K562 (cell line): ENCODE results near the gene RNF41. TPM values are rescaled to one million over a fixed set of nuclear protein-coding genes. Genes with fewer than 3 reads are reported as not detected.

Source experiments
- CBX2 ChIP-seq: fragments of 200-600 bp; sonication (generic); IDR thresholded peaks from one replicate; pipeline ENCODE4 v1.6.1; 2012; ENCODE audit warnings: mild to moderate bottlenecking, low read length, inconsistent platforms; ENCODE audit not compliant: insufficient read depth, poor library complexity, severe bottlenecking
- DEAF1 ChIP-seq: fragments of 450-650 bp; formaldehyde crosslinking; IDR thresholded peaks from 2 replicates; pipeline ENCODE4 v1.4.0; 2020; ENCODE audit warnings: mild to moderate bottlenecking, moderate library complexity
- DLX4 ChIP-seq: fragments of 250-450 bp; sonication (Bioruptor Pico); IDR thresholded peaks from 2 replicates; pipeline ENCODE4 v1.6.1; 2021; ENCODE audit warnings: mild to moderate bottlenecking
- EWSR1 ChIP-seq: fragments of 450-650 bp; IDR thresholded peaks from 2 replicates; pipeline ENCODE4 v1.6.1; 2018; ENCODE audit warnings: borderline replicate concordance, mild to moderate bottlenecking, low read depth, moderate library complexity; ENCODE audit not compliant: partially characterized antibody
- FOXA3 ChIP-seq, 2 experiments: fragments of 450-650 bp in 1 of 2; sonication (generic) in 1 of 2; formaldehyde crosslinking; IDR thresholded peaks in 1 of 2; conservative IDR thresholded peaks in 1 of 2; 2 replicates each; pipeline versions ENCODE4 v1.4.0 to v1.8.0; 2020 to 2022; ENCODE audit warnings: mild to moderate bottlenecking in 2 of 2, missing genetic modification reagents in 1 of 2
- FOXJ2 ChIP-seq: fragments of 200-800 bp; sonication (Bioruptor generic); IDR thresholded peaks from 2 replicates; pipeline ENCODE4 v1.6.1; 2016; ENCODE audit warnings: missing genetic modification characterization, missing compliant biosample characterization
- HNRNPH1 ChIP-seq: fragments of 200-400 bp; formaldehyde crosslinking; optimal IDR thresholded peaks from 2 replicates; pipeline ENCODE3; 2017; ENCODE audit warnings: low read depth, mild to moderate bottlenecking, low read length, moderate library complexity
- MAFF ChIP-seq: IDR thresholded peaks from 2 replicates; pipeline ENCODE4 v1.6.1; 2012; ENCODE audit warnings: low read length, improper control_type of control experiment
- NCOA2 ChIP-seq, 2 experiments: fragments of 450-650 bp; IDR thresholded peaks; 2 replicates each; pipeline ENCODE4 v1.6.1; 2018; ENCODE audit warnings: mild to moderate bottlenecking in 2 of 2, moderate library complexity in 1 of 2; ENCODE audit not compliant: partially characterized antibody in 2 of 2
- NR1H2 ChIP-seq: sonication (generic); formaldehyde crosslinking; IDR thresholded peaks from 2 replicates; pipeline ENCODE4 v1.4.0; 2020; ENCODE audit warnings: mild to moderate bottlenecking, missing genetic modification reagents
- PREB ChIP-seq: sonication (generic); formaldehyde crosslinking; IDR thresholded peaks from 2 replicates; pipeline ENCODE4 v1.8.1; 2023; ENCODE audit warnings: mild to moderate bottlenecking, missing genetic modification reagents
- TGIF2 ChIP-seq: sonication (generic); formaldehyde crosslinking; IDR thresholded peaks from 2 replicates; pipeline ENCODE4 v1.8.1; 2022; ENCODE audit warnings: mild to moderate bottlenecking, missing genetic modification reagents, moderate library complexity
- U2AF2 ChIP-seq: fragments of 200-400 bp; formaldehyde crosslinking; optimal IDR thresholded peaks from 2 replicates; pipeline ENCODE3; 2017; ENCODE audit warnings: low read depth, mild to moderate bottlenecking, low read length
- USF1 ChIP-seq: sonication (generic); formaldehyde crosslinking; IDR thresholded peaks from 2 replicates; pipeline ENCODE4 v1.9.0; 2022; ENCODE audit warnings: mild to moderate bottlenecking, missing genetic modification reagents
- YY1 ChIP-seq, 3 experiments: IDR thresholded peaks; 2 replicates each; pipeline ENCODE4 v1.6.1; 2011; ENCODE audit warnings: low read length in 2 of 3, mild to moderate bottlenecking in 2 of 3, moderate library complexity in 2 of 3, borderline replicate concordance in 1 of 3, control low read depth in 1 of 3, low read depth in 1 of 3; ENCODE audit not compliant: insufficient read depth in 3 of 3, insufficient replicate concordance in 2 of 3, control insufficient read depth in 1 of 3, insufficient read length in 1 of 3; ENCODE audit errors: extremely low read depth in 1 of 3
- ZNF140 ChIP-seq: fragments of 250-450 bp; sonication (Bioruptor Pico); IDR thresholded peaks from 2 replicates; pipeline ENCODE4 v1.8.0; 2021; ENCODE audit warnings: moderate library complexity, mild to moderate bottlenecking, inconsistent platforms
- ZNF263 ChIP-seq: sonication (generic); formaldehyde crosslinking; IDR thresholded peaks from 2 replicates; pipeline ENCODE4 v1.8.0; 2022; ENCODE audit warnings: mild to moderate bottlenecking, missing genetic modification reagents, borderline replicate concordance
- ZNF280B ChIP-seq: fragments of 250-450 bp; sonication (Bioruptor Pico); IDR thresholded peaks from 2 replicates; pipeline ENCODE4 v1.5.1; 2021; ENCODE audit warnings: mild to moderate bottlenecking
- ZNF436 ChIP-seq: fragments of 250-450, 450-650 bp; sonication (Bioruptor Pico); formaldehyde crosslinking; IDR thresholded peaks from 2 replicates; pipeline ENCODE4 v1.7.0; 2020; ENCODE audit warnings: mild to moderate bottlenecking
- polyA plus RNA-seq, 8 experiments: library from polyadenylated mRNA; depleted of rRNA in 4 of 8; stranded (reverse) in 5 of 8; unstranded in 3 of 8; fragments of >200 nt; fragmentation: Nextera tagmentation in 2 of 8; fragmentation: Illumina TruSeq in 1 of 8; extraction: Ambion mirVana in 2 of 8; extraction: Trizol in 1 of 8; gene quantifications; 2 replicates each; pipeline versions ENCODE4 v1.2.1 to v1.2.3, GENCODE V29; 2011 to 2014; ENCODE audit warnings: inconsistent platforms in 1 of 8, missing spikeins in 1 of 8
- total RNA-seq, 7 experiments: library from RNA; depleted of rRNA in 6 of 7; stranded (reverse); fragments of >200 nt in 6 of 7; fragmentation: Illumina TruSeq in 2 of 7; extraction: Trizol in 2 of 7; gene quantifications; 2 replicates each; pipeline versions ENCODE4 v1.2.1 to v1.2.3, GENCODE V29; 2011 to 2021; ENCODE audit warnings: low replicate concordance in 1 of 7

RNF41 gene
- total and polyA plus RNA-seq, 9 of the 15 experiments (the other 6 are each of a cell fraction or from before 2014, with no cell fraction given) = 28.2 to 46.8 (median 33.8) TPM

GRCh38 chr12:56158029-56158925 lies 63.4 kb downstream of the RNF41 start, which contains the start of gene MYL6 (continued):
- TF ChIP-seq DEAF1 (CRISPR knock-in tag) = no peak; the same call in 1 of the 2 replicates
- no peak for TF ChIP-seq U2AF2
- no peak for TF ChIP-seq DLX4 (CRISPR knock-in tag)
- no peak for TF ChIP-seq PREB (CRISPR knock-in tag)
- no peak for TF ChIP-seq CBX2
- TF ChIP-seq USF1 (CRISPR knock-in tag) = 0 out of 2 replicates have a peak, but pooled peaks have one; percentile 46
- no peak for TF ChIP-seq ZNF280B (CRISPR knock-in tag)
- TF ChIP-seq ZNF436 (CRISPR knock-in tag) = no peak
- no peak for TF ChIP-seq NCOA2 (IDR thresholded peaks at IDR 0.05; ENCODE audit: partially characterized antibody in 2 of 2)
- no peak for TF ChIP-seq ZNF140
- no peak; the same call in 1 of the 2 replicates for TF ChIP-seq ZNF263 (CRISPR knock-in tag)
- no peak for TF ChIP-seq FOXA3 (CRISPR knock-in tag; conservative IDR thresholded peaks at IDR 0.05 in 1 of 2, IDR thresholded peaks at IDR 0.05 in 1 of 2)
- TF ChIP-seq HNRNPH1 = no peak
- TF ChIP-seq MAFF = no peak
- no peak for TF ChIP-seq NR1H2 (CRISPR knock-in tag)
- no peak for TF ChIP-seq TGIF2 (CRISPR knock-in tag)
- TF ChIP-seq FOXJ2 (tag) = 0 out of 2 replicates have a peak, but pooled peaks have one; percentile 40
- TF ChIP-seq YY1 (IDR thresholded peaks at IDR 0.05; ENCODE audit: borderline replicate concordance in 1 of 3, control insufficient read depth in 1 of 3, extremely low read depth in 1 of 3, insufficient read depth in 3 of 3, insufficient read length in 1 of 3, insufficient replicate concordance in 2 of 3, low read depth in 1 of 3, low read length in 2 of 3) = peak; percentile 63 to 96 (median 90)
- no peak for TF ChIP-seq EWSR1
